HAP-1 (cell line): ENCODE results near the gene PTTG1IP.

Experiments
- DNase-seq, 2 experiments: peaks; one replicate each; pipeline ENCODE4 v3.0.0-alpha.2; 2016 to 2020; ENCODE audit warnings: low spot score in 2 of 2
- H3K27me3 ChIP-seq: fragments of 250-450 bp; sonication (Bioruptor Pico); 2 replicates; pipeline ENCODE4 v1.5.1; 2020; ENCODE audit warnings: low read depth, mild to moderate bottlenecking, moderate library complexity
- H3K36me3 ChIP-seq: fragments of 250-450 bp; sonication (Bioruptor Pico); replicated peaks from 2 replicates; pipeline ENCODE4 v1.5.1; 2020; ENCODE audit warnings: mild to moderate bottlenecking
- H3K4me1 ChIP-seq: fragments of 250-450 bp; sonication (Bioruptor Pico); 2 replicates; pipeline ENCODE4 v1.5.1; 2020; ENCODE audit warnings: mild to moderate bottlenecking
- H3K4me3 ChIP-seq: fragments of 250-450 bp; sonication (Bioruptor Pico); 2 replicates; pipeline ENCODE4 v1.5.1; 2020; ENCODE audit warnings: mild to moderate bottlenecking, moderate library complexity
- H3K9me3 ChIP-seq: fragments of 250-450 bp; sonication (Bioruptor Pico); 2 replicates; pipeline ENCODE4 v1.5.1; 2020; ENCODE audit warnings: mild to moderate bottlenecking, moderate library complexity
- in situ Hi-C: fragments of 300-500 bp; cut with MboI; formaldehyde crosslinking; loops from 3 replicates; pipeline ENCODE4 v1.14.3; 2020; ENCODE audit warnings: low sequenced_read_pairs, inconsistent platforms, mixed read lengths

Gene PTTG1IP

DNA sequence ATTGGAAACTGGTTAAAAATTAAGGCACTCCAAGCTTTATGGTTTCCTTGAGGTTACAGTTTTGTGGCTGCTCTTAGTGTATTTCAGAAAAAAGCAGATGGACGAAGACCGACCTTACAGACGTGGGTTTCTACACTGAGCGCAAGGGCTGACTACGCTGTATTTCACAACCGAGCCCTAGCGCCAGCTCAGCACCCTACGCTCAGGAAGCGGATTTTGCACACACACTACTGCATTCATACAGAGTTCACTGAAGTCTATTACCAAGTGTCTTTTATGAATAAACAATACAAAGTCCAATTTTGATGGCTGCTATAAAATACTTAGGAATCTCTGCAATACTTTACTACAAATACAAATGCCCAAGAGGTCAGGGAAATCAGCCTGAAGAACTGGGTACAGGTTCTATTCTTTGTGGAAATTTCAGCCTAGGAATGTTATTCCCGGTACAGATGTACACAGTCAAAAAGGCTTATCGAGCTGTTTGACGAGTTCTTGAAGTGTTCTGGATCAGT is 23.8 kb downstream of the PTTG1IP start:
- in situ Hi-C loops = no loop called here
- H3K4me3 ChIP-seq = no peak overlapping the region
- DNase-seq = no peak
- H3K4me1 ChIP-seq = peaks cover 9% of the 10 kb centered on the region
- H3K9me3 ChIP-seq = no peaks in the 10 kb centered on the region
- H3K36me3 ChIP-seq = peaks cover 18% of the 10 kb centered on the region
- H3K27me3 ChIP-seq = no peaks in the 10 kb centered on the region

DNA sequence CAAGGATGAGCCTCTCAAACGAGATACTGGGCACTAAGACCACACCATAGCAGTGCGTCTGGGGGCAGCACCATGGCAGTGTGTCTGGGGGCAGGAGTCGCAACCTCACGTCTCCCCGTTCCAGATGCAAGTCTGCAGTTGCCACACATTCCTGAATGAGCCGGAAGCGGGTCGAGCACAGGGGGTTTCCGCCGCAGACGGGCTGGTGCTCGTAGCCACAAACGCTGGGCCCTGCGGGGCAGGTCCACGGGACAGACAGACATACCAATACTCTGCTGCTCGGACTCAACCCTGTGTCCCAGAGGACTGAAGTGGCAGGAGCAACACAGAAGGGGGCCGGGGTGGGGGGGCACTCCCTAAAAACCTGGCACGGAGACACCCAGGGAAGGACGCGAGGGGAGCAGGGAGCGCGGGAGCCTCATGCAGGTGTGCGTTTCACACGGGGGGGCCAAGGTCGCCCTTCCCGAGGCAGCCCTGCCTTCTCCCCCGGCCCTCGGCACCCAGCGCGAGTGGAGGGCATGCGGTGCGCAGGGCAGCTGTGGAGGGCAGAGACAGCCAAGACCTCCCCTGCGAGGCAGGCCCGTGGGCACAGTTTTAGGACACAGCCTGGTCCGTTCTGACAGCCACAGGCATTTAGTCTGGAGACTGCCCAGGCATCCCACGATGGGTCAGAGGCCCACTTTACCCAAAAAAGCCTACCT is 24.5 kb downstream of the PTTG1IP start:
- no peaks in the 10 kb centered on the region for H3K9me3 ChIP-seq
- peaks cover 16% of the 10 kb centered on the region for H3K36me3 ChIP-seq
- H3K4me3 ChIP-seq = no peak overlapping the region
- in situ Hi-C loops = no loop called here
- no peaks in the 10 kb centered on the region for H3K27me3 ChIP-seq
- no peak for DNase-seq
- peaks cover 9% of the 10 kb centered on the region for H3K4me1 ChIP-seq

DNA sequence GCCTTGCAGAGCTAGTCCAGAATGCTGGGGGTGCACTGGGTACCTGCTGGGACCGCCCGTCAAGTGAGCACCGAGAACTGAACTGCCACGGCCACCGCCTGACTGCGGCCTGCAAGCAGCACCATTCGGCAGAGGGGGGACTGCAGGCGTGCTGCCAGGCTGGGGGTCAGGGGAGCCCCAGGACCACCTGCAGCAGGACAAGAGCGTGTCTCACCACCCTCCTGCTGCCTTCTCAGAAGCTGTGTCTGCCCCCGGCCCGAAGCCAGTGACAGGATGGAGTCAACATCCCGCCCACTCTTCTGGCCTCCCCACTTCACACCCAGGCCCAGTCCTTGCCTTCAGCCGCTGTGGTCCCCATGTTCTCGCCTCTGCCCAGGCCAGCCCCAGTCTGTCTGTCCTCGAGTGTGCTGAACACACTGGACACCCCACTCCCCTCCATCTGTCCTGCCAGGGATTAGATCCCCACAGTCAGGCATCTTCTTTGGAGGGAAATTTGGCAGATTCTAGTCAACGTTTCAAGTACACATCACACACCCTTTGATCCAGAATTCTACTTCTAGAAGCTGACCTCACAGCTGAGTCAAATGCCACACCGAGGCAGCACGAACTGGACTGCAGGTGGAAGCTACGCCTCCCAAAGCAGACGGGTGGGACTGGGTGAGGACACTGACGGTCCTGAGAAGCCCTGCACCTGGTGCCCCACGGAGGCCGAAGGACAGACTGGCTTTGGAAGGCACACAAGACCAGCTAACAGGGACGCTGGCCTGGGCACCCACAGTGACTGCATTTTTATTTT is 26.0 kb downstream of the PTTG1IP start:
- H3K4me3 ChIP-seq = no peak overlapping the region
- peaks cover 9% of the 10 kb centered on the region for H3K4me1 ChIP-seq
- no peaks in the 10 kb centered on the region for H3K27me3 ChIP-seq
- in situ Hi-C loops = no loop called here
- DNase-seq = no peak
- H3K9me3 ChIP-seq = no peaks in the 10 kb centered on the region
- H3K36me3 ChIP-seq = peaks cover 16% of the 10 kb centered on the region

DNA sequence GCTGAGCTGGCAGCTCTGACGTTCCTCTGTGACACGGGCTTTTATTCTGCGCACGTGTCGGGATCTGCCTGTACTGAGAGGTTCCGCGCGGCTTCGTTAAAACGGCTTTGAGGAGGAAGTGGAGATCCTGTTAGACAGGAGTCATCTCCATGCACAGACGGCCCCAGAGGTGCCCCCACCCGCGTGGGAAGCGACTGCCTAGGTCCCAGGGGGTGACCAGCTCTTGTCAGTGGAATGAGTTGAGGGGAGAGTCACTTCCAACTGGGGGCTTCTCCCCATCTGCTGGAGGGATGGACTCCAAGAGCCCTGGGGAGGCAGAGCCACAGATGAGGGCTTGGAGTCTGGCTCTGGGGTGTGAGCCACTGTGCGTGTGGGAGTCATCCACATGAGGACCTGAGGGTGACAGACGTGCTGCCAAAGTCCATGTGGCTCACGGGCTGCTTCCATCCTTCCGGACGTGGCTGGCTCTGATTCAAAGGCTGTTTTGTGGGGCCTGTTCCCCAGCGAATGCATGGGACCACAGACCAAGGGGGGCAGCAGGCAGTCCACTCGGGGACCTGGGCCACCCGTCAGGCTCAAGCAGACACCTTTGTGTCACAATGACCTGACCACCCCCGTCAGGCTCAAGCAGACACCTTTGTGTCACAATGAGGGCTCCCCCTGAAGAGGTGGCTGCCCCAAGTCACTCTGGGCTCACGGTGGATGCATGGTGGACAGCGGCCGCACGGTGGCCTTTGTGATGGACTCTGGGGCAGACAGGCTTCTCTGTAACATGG is 26.8 kb downstream of the PTTG1IP start:
- in situ Hi-C loops = no loop called here
- Histone ChIP-seq H3K36me3 (peaks cover 16% of the 10 kb centered on the region), H3K4me3 (peak overlapping the region; percentile 25), H3K4me1 (peaks cover 9% of the 10 kb centered on the region), H3K9me3 (no peaks in the 10 kb centered on the region), H3K27me3 (no peaks in the 10 kb centered on the region; the same call in 1 of the 2 replicates)
- DNase-seq = peak in 1 of 2 experiments; percentile 39

DNA sequence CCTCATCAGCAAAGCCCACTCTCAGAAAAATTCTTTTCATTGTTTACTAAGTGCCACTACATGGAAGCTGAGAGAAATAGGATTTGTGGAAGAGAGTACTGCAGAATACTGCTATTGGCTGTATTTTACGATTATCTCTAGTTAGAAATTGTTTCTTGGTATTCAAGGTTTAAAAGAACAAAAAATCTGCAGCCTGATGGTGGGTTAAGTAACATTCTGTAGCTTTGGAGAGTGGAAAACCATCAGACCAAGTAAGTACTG is 27.3 kb downstream of the PTTG1IP start:
- H3K4me3 ChIP-seq = peak overlapping the region; percentile 25
- no peaks in the 10 kb centered on the region for H3K9me3 ChIP-seq
- peaks cover 9% of the 10 kb centered on the region for H3K4me1 ChIP-seq

DNA sequence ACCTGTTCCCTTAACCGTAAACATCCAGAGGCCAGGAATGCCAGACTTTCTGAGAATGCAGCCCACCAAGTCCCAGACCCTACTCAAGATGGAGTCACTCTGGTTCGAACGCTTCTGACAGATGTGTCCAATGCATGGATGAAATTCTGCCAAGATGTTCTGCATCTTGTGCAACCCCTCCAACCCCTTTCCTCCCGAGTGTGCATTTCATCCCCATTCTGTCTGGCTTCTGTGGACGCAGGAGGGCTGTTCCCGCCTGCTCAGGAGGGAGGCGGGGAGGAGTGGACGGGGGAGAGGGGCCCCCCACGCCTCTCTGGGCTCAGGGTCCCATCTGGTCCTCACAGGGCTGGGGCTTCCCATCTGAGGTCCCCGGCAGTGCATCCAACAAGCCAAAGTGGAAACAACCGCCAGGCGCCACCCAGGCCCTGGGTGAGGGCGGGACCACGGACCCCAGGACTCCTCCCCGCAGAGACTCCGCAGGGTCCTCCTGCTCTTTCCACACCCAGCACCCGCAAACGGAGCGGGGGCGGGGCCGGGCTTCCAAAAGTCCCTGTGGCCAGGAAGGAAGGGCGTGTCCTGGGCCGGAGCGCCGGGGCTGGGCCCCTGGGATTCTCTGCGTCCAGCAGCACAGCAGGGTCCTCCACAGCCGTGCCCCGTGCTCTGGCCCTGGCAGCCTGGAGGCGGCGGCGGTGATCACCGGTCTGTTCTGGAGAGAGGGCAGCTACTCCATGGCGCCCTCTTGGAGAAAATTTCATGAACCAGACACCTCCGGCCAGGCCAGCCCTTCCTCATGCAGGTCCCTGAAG is 27.9 kb downstream of the PTTG1IP start:
- Histone ChIP-seq H3K36me3 (peaks cover 11% of the 10 kb centered on the region), H3K4me1 (peaks cover 9% of the 10 kb centered on the region), H3K9me3 (no peaks in the 10 kb centered on the region), H3K27me3 (peaks cover 3% of the 10 kb centered on the region; the same call in 1 of the 2 replicates), H3K4me3 (peak overlapping the region; percentile 25)
- in situ Hi-C loops = no loop called here
- DNase-seq = peak; percentile 65 to 94

More for the DNA sequence above, 27.3 kb downstream of the PTTG1IP start:
- in situ Hi-C loops = no loop called here
- Histone ChIP-seq H3K27me3 (peaks cover 3% of the 10 kb centered on the region; the same call in 1 of the 2 replicates), H3K36me3 (peaks cover 14% of the 10 kb centered on the region)
- no peak for DNase-seq

DNA sequence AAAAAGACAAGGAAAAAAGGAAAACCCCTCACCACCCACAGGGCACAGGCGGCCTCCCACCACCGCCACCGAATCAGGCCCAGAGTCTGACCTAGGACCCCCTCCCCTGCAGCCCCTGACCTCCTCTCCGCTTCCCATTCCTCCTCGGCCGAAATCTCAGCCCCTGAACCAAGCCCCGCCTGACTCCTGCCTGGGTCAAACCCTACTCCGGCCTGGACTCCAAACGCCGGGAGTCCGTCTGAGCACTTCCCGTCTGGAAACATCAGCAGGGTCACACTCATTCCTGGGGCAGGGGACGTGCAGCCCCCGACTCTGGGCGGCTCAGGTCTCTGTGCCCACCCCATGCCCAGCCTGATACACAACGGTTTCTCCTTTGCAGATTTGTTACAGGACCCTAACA is 29.2 kb downstream of the PTTG1IP start:
- Histone ChIP-seq H3K27me3 (peaks cover 3% of the 10 kb centered on the region; the same call in 1 of the 2 replicates), H3K9me3 (no peaks in the 10 kb centered on the region), H3K36me3 (peaks cover under 1% of the 10 kb centered on the region), H3K4me1 (peaks cover 9% of the 10 kb centered on the region), H3K4me3 (no peak overlapping the region)
- no peak for DNase-seq
- in situ Hi-C loops = no loop called here

DNA sequence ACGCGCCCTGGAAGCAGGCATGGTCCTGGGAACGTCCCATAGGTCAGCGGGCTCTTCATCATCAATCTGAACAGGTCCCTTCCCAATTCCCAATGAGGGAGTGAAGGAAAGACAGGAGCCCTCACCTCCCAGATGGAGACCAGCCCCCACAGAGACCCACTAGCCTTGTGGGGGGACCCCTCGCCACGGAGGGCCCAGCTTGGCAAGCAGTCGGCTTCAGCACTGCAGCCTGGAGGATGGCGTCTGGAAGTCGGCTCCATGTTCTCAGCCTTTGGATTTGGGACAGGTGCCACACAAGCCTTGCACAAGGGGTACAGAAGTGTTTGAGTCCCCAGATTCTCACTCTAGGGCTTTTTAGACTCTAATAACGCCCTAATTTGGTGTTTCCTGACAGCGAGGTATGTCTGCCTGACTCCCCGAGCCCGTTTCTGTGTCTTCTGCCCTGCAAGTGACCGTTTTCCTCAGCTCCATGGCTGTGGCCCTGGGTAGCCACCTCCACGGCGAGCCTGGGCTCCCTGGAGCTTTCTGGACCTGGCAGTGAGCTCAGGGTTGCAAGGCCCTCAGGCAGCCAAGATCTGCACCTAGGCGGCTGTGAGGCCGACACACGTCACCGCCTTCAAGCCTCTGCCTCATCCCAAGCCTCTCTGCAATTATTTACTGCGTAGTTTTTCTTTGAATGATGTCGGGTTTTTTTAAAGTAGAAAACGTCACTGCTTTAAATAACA is 30.6 kb downstream of the PTTG1IP start:
- in situ Hi-C loops = no loop called here
- peaks cover 3% of the 10 kb centered on the region; the same call in 1 of the 2 replicates for H3K27me3 ChIP-seq
- H3K36me3 ChIP-seq = no peaks in the 10 kb centered on the region
- H3K4me1 ChIP-seq = peaks cover 9% of the 10 kb centered on the region
- no peak for DNase-seq
- no peaks in the 10 kb centered on the region for H3K9me3 ChIP-seq
- H3K4me3 ChIP-seq = no peak overlapping the region

DNA sequence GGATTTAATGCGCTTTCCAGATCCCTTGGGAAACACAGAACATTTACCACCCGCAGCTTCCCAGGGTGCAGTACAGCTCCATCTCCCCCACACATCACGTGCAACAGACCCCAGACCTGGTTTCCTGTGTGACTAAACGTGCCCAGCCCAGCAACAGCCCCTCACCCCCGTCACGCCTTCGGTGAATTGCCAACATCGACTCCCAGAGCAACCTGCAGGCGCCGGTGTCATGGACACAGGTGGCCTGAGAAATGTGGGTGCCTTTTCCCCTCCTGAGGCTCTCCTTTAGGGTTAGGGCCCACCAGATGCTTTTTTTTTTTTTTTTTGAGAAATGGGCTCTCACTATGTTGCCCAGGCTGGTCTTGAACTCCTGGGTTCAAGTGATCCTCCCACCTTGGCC is 31.4 kb downstream of the PTTG1IP start:
- H3K9me3 ChIP-seq = no peaks in the 10 kb centered on the region
- in situ Hi-C loops = no loop called here
- peaks cover 3% of the 10 kb centered on the region; the same call in 1 of the 2 replicates for H3K27me3 ChIP-seq
- H3K4me3 ChIP-seq = no peak overlapping the region
- H3K36me3 ChIP-seq = no peaks in the 10 kb centered on the region
- DNase-seq = no peak
- peaks cover 9% of the 10 kb centered on the region for H3K4me1 ChIP-seq

DNA sequence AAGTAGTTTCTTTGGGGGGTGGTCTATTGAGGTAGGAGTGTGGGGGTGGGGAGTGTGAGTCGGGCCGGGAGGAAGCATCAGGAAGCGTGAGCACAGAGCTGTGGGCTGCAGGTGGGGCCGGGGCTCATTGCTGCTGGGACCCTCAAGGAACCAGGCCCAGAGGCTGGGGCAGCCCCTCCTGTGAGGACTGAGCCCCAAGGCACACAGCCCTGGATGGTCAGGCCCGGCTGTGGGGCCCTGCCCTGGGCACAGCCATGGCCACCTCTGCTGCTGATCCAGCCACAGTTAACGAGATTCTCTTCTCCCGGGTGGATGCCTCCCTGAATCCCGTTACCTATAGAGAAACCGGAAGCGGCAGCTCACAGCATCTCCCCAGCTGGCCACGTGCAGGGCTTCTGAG is 32.7 kb downstream of the PTTG1IP start:
- in situ Hi-C loops = no loop called here
- H3K36me3 ChIP-seq = no peaks in the 10 kb centered on the region
- peaks cover 3% of the 10 kb centered on the region; the same call in 1 of the 2 replicates for H3K27me3 ChIP-seq
- H3K4me3 ChIP-seq = no peak overlapping the region
- DNase-seq = no peak
- H3K9me3 ChIP-seq = no peaks in the 10 kb centered on the region
- peaks cover 3% of the 10 kb centered on the region for H3K4me1 ChIP-seq

DNA sequence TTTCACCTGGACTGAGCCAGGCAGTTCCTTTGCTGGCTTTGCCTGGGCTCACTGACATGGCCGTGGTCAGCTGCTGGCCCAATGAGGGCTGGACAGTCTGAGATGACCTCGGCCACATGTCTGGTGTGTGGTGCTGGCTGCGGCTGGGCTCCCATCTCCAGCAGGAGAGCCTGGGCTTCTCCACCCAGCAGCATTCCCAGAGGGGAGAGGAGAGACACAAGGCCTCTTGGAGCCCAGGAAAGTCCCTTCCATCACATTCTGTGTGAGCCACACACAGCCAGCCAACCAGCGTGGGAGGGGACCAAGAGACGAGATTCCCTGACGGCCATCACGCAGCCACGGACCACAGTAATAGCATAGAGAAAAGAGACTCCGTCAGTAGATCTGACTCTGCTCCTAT is 34.5 kb downstream of the PTTG1IP start:
- no peaks in the 10 kb centered on the region for H3K9me3 ChIP-seq
- no peaks in the 10 kb centered on the region for H3K36me3 ChIP-seq
- no peaks in the 10 kb centered on the region for H3K4me1 ChIP-seq
- in situ Hi-C loops = no loop called here
- H3K4me3 ChIP-seq = no peak overlapping the region
- DNase-seq = no peak
- H3K27me3 ChIP-seq = peaks cover 3% of the 10 kb centered on the region; the same call in 1 of the 2 replicates

DNA sequence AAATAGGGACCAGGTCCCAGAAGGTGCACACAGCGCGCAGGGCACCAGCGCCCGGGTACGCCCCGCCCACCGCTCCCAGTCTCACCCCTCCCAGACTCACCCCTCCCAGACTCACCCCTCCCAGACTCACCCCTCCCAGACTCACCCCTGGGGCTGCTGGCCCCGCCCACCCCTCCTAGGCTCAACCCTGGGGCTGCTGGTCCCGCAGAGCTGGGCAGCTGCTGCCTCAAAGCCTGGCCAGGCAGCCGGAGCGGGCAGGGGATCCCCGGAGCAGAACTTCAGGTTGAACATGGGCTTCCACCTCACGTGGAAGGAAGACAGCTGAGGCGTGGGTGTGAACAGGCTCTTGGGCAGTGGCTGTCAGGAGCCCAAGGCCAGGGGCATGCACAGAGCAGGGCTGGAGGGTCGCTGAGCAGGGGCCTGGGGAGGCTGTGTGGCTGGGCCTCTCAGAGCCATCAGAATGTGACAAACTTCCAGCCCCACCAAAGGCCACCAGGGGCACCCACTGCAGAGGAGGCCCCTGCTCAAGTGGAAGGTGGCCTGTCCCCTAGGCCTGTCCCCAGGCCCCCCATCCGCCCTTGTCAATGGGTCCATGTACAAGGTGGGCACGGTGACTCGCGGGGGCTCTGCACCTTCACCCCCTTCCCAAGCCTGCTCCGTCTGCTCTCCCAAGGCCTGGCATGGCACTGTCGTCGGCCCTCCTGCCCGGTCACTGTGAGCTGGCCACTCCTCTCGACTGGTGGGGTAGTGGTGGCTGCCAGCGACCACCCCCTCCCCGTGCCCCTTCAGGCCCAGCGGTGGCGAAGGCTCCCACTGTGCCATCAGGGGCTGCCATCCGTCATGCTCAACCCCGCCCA is 35.2 kb downstream of the PTTG1IP start:
- in situ Hi-C loops = no loop called here
- DNase-seq = no peak
- no peaks in the 10 kb centered on the region for H3K36me3 ChIP-seq
- no peaks in the 10 kb centered on the region for H3K9me3 ChIP-seq
- peaks cover 3% of the 10 kb centered on the region; the same call in 1 of the 2 replicates for H3K27me3 ChIP-seq
- no peaks in the 10 kb centered on the region for H3K4me1 ChIP-seq
- no peak overlapping the region for H3K4me3 ChIP-seq
